HG02973 (cell line): ENCODE data around the gene CCDC18.
"Not testable (repeated sequence)": the region's sequence is repeated elsewhere in the genome, so short reads cannot be mapped to it uniquely, and the experiment has no call there.

Source experiments
- ATAC-seq: cut with Tn5 transposase; IDR thresholded peaks from one replicate; pipeline ENCODE4 v1.9.1; 2021; ENCODE audit warnings: moderate library complexity; ENCODE audit not compliant: unreplicated experiment

CCDC18 gene, protein sequence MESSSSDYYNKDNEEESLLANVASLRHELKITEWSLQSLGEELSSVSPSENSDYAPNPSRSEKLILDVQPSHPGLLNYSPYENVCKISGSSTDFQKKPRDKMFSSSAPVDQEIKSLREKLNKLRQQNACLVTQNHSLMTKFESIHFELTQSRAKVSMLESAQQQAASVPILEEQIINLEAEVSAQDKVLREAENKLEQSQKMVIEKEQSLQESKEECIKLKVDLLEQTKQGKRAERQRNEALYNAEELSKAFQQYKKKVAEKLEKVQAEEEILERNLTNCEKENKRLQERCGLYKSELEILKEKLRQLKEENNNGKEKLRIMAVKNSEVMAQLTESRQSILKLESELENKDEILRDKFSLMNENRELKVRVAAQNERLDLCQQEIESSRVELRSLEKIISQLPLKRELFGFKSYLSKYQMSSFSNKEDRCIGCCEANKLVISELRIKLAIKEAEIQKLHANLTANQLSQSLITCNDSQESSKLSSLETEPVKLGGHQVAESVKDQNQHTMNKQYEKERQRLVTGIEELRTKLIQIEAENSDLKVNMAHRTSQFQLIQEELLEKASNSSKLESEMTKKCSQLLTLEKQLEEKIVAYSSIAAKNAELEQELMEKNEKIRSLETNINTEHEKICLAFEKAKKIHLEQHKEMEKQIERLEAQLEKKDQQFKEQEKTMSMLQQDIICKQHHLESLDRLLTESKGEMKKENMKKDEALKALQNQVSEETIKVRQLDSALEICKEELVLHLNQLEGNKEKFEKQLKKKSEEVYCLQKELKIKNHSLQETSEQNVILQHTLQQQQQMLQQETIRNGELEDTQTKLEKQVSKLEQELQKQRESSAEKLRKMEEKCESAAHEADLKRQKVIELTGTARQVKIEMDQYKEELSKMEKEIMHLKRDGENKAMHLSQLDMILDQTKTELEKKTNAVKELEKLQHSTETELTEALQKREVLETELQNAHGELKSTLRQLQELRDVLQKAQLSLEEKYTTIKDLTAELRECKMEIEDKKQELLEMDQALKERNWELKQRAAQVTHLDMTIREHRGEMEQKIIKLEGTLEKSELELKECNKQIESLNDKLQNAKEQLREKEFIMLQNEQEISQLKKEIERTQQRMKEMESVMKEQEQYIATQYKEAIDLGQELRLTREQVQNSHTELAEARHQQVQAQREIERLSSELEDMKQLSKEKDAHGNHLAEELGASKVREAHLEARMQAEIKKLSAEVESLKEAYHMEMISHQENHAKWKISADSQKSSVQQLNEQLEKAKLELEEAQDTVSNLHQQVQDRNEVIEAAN (N-terminal part only)

DNA sequence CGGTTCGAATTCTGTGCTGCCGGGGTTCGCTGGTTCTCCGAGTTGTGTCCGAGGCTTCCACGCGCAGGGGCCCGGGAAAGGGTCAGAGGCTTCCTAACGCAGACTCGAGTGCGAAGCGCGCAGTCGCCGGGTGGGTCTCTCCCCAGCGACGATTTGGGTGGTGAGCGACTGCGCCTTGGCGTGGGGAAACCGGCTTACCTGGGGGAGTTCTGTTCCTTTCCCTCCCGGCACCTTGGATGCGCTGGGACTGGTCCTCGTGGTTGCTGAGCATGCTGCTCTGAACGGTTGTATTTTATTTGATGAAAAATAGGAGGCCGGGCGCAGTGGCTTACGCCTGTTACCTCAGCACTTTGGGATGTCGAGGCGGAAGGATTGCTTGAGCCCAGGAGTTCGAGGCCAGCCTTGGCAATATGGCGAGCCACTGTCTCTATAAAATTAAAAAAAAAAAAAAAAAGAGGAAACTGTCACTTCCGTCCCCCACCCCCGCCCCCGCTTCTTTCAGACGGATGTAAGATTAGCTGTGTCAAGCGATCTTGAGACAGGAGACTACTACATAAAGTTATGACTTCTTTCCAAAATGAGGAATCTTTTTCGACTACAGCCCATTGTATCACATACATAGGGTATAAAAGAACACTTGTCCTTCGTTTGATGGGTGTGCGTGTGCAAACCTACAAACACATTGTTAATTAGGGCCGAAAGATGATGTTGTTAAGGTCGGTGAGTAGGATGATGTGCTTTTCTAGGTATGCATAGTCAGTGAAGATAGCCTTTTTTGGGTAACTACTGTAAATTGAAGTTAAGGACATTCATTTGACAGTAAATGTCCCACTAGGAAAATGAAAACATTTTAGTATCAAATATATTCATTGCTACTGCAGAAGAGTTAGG lies at the start of gene CCDC18:
TSS of gene CCDC18 (plus strand) at position 2 of the 891 bp plus-strand sequence. CDS start 2,638 bp downstream, outside the sequence.
- peak; percentile 12 for ATAC-seq

DNA sequence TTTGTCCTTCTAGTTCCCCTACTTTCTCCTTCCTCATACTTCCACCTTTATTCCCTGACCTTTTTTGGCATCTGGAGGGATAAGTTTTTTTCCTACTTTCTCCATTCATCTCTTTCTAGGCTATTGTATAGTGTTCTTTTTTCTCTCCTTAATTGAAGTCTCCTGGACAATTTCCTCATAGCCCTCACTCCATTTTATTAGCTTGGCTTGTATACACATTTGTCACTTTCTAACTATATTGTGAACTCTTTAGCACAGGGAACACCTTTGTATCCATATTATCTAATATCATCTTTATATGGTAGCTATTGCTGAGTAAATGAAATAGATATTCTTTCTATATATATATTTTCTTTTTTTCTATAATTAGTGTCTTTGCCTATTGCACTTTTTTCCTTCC lies 47.9 kb upstream of the CCDC18 start:
- no peak for ATAC-seq

DNA sequence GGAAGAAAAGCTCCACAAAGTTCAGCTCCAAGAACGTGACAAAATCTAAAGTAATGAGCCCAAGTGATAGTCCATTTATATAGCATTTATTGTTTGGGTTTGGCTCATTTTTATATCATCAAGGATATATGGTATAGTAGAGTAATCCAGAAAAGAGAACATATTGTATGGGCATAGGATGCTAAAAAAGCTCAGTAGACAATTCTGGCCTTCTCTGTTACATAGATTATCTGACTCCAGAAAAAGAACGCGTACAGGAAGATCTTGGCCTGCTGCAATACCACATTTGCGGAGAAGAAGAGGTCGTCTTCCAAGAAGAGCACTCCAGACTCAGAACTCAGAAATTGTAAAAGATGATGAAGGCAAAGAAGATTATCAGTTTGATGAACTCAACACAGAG lies 44.1 kb upstream of the CCDC18 start:
- no peak for ATAC-seq

DNA sequence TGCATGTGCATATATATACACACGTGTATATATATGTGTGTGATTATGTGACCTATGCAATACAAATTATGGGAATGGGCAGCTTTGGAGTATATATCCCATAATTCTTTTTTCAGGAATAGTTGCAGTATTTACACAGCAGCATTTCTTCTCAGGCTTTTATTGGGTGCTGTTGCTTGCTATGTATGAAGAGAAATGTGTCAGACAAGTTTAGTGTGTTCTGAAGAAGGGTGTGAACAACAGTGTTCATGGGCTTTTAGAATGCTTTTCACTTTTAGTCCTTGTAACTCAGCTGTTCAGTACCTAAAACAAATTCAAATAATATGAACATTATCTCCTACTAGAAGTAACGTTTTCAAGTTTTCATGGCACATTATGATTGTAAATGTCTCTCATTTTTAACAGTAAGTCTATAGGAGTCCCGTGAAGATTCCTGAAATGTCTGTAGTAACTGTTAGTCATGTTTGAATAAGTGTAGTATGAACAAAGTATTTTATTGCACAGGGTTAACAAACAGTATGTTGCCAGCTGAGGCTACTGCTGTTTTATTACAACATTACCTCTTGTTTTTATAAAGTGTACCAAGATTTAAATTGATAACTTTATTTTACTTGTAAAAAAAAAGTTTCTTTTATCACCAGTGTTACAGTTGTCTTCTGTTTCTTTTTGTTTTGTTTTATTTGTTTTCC lies 42.8 kb upstream of the CCDC18 start:
- no peak for ATAC-seq

DNA sequence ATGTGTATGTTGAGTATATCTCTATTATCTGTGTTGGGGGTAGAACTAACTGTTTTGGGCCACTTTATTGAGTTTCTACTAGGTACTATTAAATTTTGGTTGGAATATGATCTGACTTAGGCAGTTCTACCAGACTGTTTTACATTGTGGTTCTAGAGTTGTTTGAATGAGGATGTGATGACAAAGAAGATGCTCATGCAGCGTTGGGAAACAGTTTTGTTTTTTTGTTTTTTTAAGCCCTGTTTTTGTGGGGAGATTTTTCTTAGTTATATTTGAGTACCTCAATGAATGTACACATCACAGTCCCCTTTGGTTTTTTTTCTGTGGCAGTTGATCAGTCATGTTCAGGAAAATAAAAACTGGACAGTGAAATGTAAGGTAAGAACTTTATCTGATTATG lies 40.4 kb upstream of the CCDC18 start:
- no peak for ATAC-seq

DNA sequence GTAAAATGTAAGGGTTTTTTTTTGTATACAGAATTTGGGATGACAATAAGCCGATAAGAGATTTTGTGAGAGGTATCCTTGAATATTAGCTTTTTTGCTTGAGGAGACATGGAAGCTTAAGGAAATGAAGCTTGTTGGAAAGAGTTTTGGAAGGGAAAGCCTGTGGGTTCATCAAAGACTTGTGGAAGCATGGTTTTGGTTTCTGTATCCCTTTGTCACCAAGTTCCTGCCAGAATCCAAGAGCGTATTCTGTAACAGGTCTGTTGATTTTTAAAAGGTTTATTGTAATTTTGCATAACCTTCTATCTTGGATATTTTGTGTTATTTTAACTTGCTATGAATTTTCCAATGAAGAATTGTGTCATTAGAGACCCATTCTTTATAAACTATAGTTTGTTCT lies 38.4 kb upstream of the CCDC18 start:
- no peak for ATAC-seq

DNA sequence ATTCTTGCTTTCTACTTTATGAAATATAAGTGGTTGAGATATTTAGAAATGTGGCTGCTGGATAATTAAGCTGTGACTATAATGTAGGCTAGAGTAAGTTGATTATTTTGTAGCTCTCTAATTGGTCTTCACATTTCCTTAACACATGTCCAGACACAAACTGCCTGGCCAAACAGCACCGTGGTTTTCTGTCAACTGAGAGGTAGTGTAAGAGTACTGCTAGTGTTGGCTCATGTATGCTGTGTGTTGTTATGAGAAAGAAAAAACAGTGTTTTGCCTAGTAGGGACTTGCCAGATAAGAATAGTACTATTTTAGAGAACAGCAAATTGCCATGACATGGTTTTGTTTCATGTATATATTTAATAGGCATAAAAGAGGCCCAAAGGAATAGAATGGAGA lies 37.4 kb upstream of the CCDC18 start:
- no peak for ATAC-seq

DNA sequence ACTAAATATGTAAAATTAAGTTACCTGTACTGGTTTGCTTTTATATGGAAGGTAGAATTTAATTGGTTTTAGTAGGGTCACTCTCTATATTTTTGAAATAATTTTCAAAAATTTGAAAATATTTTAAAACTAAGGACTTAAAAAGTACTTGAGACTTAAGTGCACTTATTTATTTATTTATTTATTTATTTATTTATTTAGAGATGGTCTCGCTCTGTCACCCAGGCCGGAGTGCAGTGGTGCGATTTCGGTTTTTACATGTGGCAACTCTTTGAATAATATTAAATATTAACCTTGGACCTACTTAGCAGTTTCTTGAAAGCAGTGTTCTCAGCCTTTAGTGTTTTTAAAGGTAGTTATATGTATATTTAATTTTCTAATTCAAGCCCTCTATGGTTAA lies 36.8 kb upstream of the CCDC18 start:
- ATAC-seq = no peak

DNA sequence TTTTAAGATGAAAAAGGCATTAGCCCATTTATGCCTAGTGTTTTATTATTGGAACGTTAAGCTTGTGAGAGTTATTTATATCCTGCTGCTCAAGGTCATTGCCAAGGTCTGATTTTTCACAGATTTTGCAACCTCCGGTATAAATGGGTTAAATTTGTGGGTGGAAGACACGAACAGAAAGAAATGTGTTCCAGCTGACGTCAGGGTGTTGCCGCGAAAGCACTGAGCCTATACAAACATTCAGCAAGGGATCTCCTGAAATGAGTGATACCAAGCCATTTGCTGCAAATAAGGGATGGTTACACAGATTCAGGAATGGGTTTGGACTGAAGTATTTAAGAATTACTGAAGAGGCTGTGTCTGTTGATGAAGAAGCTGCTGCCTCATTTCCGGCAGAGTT lies 32.5 kb upstream of the CCDC18 start:
- no peak for ATAC-seq

DNA sequence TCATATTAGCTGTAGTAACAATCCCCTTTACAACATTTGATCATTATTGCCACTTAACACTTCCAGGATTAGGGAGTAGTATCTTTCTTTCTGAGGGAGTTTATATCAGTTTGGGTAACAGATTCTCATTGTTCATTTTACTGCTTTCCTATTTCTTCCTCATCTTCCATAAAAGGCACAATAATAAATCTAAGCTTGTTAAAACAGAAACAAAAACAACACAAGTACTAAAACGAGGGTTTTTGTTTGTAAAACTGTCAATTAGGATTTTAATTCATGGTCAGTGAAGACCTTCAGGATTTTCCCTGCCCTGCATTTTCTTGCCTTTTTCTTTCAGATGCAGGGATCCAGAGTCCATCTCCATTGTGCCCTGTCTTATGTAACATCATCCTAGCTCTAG lies 29.8 kb upstream of the CCDC18 start:
- ATAC-seq = no peak

DNA sequence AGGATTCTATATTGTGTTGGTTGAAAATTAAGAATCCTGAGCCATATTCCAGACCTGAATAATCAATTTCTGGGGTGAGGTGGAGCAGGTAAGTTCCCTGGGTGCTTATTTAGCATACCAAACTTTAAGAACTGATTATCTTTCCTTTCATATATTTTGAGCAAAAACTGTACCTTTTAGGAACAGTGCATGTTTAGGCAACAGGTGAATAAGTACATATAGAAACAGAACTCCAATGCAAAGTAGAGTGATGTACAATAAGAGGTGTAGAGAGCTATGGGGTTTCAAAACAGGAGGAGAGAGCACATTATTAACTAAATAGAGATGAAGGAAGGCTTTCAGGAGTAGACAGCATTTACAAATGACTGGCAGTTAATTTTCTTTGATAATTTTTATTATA lies 29.1 kb upstream of the CCDC18 start:
- ATAC-seq = no peak

DNA sequence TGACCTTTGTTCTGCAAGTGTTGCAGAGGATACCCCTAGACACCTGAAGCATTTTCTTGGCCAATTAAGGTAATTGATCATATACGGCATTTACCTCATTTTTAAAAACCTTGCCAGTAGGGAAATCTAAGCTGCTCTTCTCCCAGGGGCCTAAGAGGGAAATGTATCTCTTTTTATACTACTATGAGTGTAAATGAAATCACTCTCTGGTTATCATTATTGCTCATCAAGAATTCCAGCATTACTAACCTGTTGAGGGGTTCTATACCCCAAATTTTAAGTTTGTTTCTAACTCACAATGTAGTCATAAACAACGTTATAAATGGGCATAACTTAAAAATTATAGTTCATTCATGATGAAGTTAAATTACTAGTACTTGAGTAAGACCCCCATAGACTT lies 27.7 kb upstream of the CCDC18 start:
- ATAC-seq = no peak

DNA sequence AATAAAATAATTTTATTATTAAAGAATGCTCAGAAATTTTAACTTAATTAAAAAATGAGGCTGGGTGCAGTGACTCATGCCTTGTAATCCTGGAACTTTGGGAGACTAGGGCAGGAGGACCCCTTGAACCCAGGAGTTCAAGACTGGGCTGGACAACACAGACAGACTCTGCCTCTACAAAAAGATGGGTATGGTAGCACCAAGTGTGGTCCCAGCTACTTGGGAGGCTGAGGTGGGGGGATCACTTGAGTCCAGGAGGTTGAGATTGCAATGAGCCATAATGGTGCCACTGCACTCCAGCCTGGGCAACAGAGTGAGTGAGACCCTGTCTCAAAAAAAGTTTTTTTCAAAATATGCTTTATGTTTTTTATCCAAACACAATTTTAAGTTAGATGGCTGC lies 25.6 kb upstream of the CCDC18 start:
- no peak for ATAC-seq

DNA sequence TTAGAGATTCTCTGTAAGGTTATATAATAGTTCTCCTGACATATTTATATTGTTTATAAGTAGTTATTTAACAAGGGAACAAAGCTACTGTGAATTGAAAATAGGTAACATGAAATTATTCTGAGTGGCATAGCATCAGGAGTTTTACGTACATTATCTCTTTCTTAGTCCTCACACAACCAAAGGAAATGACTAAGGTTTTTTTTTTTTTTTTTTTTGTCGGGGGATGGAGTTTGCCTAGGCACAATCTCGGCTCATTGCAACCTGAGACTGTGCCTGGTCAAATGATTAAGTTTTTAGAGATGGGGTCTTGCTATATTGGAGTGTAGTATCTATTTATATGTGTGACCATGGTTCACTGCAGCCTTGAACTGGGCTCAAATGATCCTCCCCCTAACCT lies 25.2 kb upstream of the CCDC18 start:
- no peak for ATAC-seq

DNA sequence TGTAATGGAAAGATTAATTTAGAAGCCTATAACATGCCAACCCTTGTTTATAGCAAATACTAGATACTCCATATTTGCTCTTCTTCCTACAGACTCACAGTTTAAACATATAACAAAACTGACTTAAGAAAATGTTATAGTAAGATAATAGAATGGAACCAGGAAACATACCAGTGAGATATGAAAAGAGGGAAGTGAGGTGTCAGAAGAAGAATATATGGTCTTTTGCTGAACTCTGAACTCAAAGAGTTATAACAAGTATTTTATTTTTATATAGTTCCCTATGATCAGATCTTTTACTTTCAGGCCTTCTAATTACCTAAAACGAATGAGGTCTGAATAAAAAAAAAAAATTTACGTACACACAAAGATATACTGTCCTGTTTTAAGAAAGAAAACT lies 21.2 kb upstream of the CCDC18 start:
- no peak for ATAC-seq

DNA sequence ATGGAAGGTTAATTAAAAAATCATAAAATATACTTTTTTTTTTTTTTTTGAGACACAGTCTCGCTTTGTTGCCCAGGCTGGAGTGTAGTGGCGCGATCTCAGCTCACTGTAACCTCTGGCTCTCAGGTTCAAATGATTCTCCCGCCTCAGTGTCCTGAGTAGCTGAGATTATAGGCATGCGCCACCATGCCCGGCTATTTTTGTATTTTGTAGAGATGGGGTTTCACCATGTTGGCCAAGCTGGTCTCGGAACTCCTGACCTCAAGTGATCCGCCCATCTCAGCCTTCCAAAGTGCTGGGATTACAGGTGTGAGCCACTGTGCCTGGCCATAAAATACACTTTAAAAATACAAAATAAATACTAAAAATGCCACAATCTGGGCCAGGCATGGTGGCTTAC lies 17.2 kb upstream of the CCDC18 start:
- ATAC-seq = not testable (repeated sequence)

DNA sequence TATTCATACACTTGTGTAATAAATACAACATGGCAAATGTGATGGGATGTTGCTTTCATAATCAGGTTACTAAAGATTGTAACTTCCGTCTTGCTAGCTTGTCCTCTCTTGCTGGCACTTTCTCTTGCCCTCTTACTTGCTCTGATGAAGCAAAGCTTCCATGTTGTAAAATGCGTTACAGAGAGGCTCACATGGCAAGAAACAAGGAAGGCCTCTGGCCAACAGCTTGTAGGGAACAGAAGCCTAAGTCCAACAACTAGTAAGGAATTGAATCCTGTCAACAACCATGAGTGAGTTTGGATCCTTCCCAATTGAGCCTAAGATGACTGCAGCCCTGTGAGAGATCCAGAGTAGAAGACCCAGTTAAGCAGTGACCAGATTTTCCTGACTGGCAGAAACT lies 15.7 kb upstream of the CCDC18 start:
- no peak for ATAC-seq

DNA sequence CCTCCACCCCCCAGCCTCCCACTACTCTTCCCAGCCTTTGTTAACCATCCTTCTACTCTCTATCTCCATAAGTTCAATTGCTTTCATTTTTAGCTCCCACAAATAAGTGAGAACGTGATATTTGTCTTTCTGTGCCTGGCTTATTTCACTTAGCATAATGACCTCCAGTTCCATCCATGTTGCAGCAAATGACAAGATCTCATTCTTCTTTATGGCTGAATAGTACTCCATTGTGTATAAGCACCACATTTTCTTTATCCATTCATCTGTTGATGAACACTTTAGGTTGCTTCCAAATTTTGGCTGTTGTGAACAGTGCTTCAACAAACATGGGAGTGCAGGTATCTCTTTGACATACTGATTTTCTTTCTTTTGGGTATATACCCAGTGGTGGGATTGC lies 14.6 kb upstream of the CCDC18 start:
- ATAC-seq = not testable (repeated sequence)

DNA sequence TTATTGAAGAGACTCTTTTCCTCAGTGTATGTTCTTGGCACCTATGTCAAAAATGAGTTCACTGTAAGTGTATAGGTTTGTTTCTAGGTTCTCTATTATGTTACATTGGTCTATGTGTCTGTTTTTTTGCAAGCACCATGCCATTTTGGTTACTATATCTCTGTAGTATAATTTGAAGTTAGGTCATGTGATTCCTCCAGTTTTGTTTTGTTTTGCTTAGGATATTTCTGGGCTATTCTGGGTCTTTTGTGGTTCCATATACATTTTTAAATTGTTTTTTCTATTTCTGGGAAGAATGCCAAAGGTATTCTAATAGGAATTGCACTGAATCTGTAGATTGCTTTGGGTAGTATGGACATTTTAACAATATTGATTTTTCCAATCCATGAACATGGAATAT lies 13.5 kb upstream of the CCDC18 start:
- no peak for ATAC-seq
